ENCODE results near the gene ADK. TPM values are rescaled to one million over a fixed set of nuclear protein-coding genes. Genes with fewer than 3 reads are reported as not detected.

Gene ADK
- 29.6 to 44.8 TPM (median 31.9 TPM) in 3 replicates for total RNA-seq
- long read RNA-seq, transcript ADK-202 (11 exons, 2,083 nt) = major isoform, 33 of 60 reads
- long read RNA-seq, transcript ADK-201 (11 exons, 1,169 nt) = minor isoform, 12 of 60 reads
- long read RNA-seq, partial matches to known transcripts = 1 of 60 reads
- long read RNA-seq, other reads (novel, unspliced or antisense) = 11 of 60 reads

GRCh38 chr10:74150990-74151878, at the start of gene ADK:
ADK (plus strand) TSS chr10:74151221; CDS start chr10:74151279, 58 bp downstream.
- no peak within 1 kb of the TSS for H3K4me3 Mint-ChIP-seq (ENCODE audit: unreplicated experiment)
- H3K4me1 Mint-ChIP-seq (ENCODE audit: low read depth) = peaks cover 26% of the 10 kb centered on the region
- no peak within 1 kb of the TSS for H3K27ac Mint-ChIP-seq (ENCODE audit: unreplicated experiment)
- H3K36me3 Mint-ChIP-seq (ENCODE audit: low read depth) = peaks cover 2% of the 10 kb centered on the region
- peak; percentile 99 for DNase-seq (ENCODE audit: low spot score)
- H3K27me3 Mint-ChIP-seq (ENCODE audit: low read depth) = no peaks in the 10 kb centered on the region
- TF ChIP-seq, protein P1, sequence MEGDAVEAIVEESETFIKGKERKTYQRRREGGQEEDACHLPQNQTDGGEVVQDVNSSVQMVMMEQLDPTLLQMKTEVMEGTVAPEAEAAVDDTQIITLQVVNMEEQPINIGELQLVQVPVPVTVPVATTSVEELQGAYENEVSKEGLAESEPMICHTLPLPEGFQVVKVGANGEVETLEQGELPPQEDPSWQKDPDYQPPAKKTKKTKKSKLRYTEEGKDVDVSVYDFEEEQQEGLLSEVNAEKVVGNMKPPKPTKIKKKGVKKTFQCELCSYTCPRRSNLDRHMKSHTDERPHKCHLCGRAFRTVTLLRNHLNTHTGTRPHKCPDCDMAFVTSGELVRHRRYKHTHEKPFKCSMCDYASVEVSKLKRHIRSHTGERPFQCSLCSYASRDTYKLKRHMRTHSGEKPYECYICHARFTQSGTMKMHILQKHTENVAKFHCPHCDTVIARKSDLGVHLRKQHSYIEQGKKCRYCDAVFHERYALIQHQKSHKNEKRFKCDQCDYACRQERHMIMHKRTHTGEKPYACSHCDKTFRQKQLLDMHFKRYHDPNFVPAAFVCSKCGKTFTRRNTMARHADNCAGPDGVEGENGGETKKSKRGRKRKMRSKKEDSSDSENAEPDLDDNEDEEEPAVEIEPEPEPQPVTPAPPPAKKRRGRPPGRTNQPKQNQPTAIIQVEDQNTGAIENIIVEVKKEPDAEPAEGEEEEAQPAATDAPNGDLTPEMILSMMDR (IDR thresholded peaks at IDR 0.05) = peak; percentile 78
- no peaks in the 10 kb centered on the region for H3K9me3 Mint-ChIP-seq (ENCODE audit: low read depth)

DNA sequence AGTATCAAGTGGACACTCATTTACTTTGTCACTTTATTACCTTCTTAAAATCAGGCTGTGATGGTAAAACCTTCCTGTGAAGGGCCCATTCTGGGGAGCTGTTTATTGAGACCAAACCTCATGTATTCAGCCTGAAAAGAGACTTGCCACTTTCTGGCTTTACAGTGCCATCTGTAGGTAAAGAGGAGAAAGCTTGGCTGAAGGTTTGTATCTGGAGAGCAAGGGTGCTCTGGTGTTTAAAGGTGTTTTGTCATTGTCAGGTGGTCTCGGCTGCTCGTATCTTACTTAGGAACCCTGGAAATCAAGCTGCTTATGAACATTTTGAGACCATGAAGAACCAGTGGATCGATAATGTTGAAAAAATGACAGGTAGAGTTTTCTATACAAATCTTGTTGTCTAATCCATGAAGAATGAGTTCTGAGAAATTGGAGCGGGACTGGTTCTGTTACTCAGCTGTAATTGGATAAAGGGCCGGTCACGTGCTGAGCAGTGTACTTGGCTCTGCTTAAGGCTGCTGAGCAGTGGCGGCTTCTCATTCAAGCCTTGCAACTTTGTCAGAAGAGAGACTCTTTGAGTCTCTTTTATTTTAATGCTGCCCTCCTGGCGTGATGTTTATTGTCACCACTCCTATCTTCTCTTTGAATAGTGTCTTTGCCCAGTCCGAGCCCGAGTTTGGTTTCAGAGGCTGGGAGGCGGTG, 47.3 kb upstream of the ADK start:
- H3K4me3 Mint-ChIP-seq (ENCODE audit: unreplicated experiment) = no peak overlapping the region
- DNase-seq (ENCODE audit: low spot score) = no peak

DNA sequence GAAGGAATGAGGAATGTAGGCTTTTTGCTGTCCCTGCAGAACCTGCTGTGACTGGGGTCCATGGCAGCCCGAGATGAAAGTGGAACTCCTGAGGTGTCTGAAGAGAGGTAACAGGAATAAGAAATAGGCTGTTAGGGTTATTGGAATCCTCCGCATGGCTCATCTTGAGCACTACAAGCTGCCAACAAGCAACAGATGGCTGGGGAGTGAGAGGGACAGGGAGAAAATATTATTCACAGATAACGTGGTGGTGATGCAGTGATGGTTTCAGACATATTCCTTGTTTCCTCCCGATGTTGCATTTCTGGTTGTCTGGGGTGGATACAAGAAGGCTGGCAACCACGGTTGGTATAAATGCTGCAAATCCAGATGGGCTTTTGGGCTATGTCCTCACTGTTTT, 46.5 kb upstream of the ADK start:
- Mint-ChIP-seq H3K27ac (ENCODE audit: unreplicated experiment) (peak overlapping the region; percentile 12), H3K4me1 (ENCODE audit: low read depth) (peaks cover 3% of the 10 kb centered on the region), H3K9me3 (ENCODE audit: low read depth) (no peaks in the 10 kb centered on the region), H3K27me3 (ENCODE audit: low read depth) (no peaks in the 10 kb centered on the region), H3K36me3 (ENCODE audit: low read depth) (peaks cover 62% of the 10 kb centered on the region), H3K4me3 (ENCODE audit: unreplicated experiment) (no peak overlapping the region)
- DNase-seq (ENCODE audit: low spot score) = no peak
- TF ChIP-seq, protein P1 (IDR thresholded peaks at IDR 0.05) = no peak

More for the DNA sequence above, 47.3 kb upstream of the ADK start:
- H3K4me1 Mint-ChIP-seq (ENCODE audit: low read depth) = no peaks in the 10 kb centered on the region
- H3K36me3 Mint-ChIP-seq (ENCODE audit: low read depth) = peaks cover 66% of the 10 kb centered on the region
- peak overlapping the region; percentile 77 for H3K27ac Mint-ChIP-seq (ENCODE audit: unreplicated experiment)
- no peaks in the 10 kb centered on the region for H3K9me3 Mint-ChIP-seq (ENCODE audit: low read depth)
- H3K27me3 Mint-ChIP-seq (ENCODE audit: low read depth) = no peaks in the 10 kb centered on the region
- TF ChIP-seq, protein P1 (IDR thresholded peaks at IDR 0.05) = peak; percentile 76

DNA sequence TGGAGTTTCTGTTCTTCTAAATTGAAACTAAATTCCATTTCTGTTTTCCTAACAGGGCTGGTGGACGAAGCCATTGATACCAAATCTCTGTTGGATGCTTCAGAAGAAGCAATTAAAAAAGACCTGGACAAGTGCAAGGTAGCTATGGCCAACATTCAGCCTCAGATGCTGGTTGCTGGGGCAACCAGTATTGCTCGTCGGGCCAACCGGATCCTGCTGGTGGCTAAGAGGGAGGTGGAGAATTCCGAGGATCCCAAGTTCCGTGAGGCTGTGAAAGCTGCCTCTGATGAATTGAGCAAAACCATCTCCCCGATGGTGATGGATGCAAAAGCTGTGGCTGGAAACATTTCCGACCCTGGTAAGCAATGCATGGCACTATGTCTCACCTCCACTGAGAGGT, 46.0 kb upstream of the ADK start:
- no peak overlapping the region for H3K4me3 Mint-ChIP-seq (ENCODE audit: unreplicated experiment)
- no peak overlapping the region for H3K27ac Mint-ChIP-seq (ENCODE audit: unreplicated experiment)
- DNase-seq (ENCODE audit: low spot score) = no peak
- H3K9me3 Mint-ChIP-seq (ENCODE audit: low read depth) = no peaks in the 10 kb centered on the region
- peaks cover 7% of the 10 kb centered on the region for H3K4me1 Mint-ChIP-seq (ENCODE audit: low read depth)
- H3K36me3 Mint-ChIP-seq (ENCODE audit: low read depth) = peaks cover 63% of the 10 kb centered on the region
- H3K27me3 Mint-ChIP-seq (ENCODE audit: low read depth) = no peaks in the 10 kb centered on the region
- TF ChIP-seq, protein P1 (IDR thresholded peaks at IDR 0.05) = no peak

GRCh38 chr10:74107391-74107790, 43.6 kb upstream of the ADK start:
- Mint-ChIP-seq H3K9me3 (ENCODE audit: low read depth) (no peaks in the 10 kb centered on the region), H3K27ac (ENCODE audit: unreplicated experiment) (peak overlapping the region; percentile 7), H3K4me3 (ENCODE audit: unreplicated experiment) (no peak overlapping the region), H3K27me3 (ENCODE audit: low read depth) (no peaks in the 10 kb centered on the region), H3K4me1 (ENCODE audit: low read depth) (peaks cover 16% of the 10 kb centered on the region), H3K36me3 (ENCODE audit: low read depth) (peaks cover 64% of the 10 kb centered on the region)
- no peak for DNase-seq (ENCODE audit: low spot score)
- TF ChIP-seq, protein P1 (IDR thresholded peaks at IDR 0.05) = no peak

Data from chondrocyte (in vitro differentiated cells).